Hematopoietic multipotent progenitor cell treated with erythropoietin and hydrocortisone succinate and interleukin-3 and kit ligand, for 4 days (in vitro differentiated cells): ENCODE results near the gene GPX8.
A peak's percentile ranks its signal among the peaks of the same experiment; 100 is the strongest.

ENCODE experiments used
- DNase-seq: peaks from one replicate; pipeline ENCODE4 v3.0.0-alpha.2; 2015

The GPX8 gene

DNA sequence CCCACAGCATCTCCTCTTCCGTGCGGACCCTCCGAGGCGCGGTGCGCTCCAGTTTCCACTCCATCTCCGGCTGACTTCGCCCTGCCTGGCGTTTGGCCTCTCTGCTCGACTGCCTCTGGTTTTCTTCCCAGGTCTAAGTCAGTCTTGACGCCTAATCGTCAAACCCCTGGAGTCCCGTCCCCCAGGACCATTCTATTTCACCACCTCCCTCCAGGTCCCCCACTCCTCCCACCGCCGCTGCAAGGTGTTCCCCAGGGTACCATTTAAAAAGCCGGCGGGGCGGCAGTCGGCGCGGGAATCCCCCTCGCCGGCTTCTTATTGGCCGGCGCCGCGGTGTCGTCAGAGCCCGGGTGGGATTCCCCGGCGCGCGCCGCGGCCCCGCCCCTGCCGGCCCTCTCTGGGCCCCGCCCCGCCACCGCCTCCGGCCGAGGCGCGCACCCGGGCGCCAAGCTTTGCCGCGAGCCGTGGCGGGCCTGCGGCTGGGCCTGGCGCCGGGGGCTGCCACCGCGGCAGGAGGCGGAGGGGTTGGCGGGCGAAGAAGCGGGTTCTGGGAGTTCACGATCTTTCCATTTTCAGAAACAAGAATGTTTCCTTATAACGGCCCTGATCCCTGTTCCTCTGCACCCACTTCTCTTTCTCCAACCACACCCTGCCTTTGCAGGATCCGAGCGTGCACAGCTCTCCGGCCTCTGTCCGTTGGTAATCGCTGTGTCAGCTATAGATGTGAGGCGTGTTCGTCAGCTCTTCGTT lies 13.1 kb downstream of the GPX8 start, which contains the start of gene CDC20B:
CDC20B (minus strand) TSS at position 241 of the 750 bp plus-strand sequence; CDS start at position 64, 177 bp downstream.
- peak; percentile 79 for DNase-seq

DNA sequence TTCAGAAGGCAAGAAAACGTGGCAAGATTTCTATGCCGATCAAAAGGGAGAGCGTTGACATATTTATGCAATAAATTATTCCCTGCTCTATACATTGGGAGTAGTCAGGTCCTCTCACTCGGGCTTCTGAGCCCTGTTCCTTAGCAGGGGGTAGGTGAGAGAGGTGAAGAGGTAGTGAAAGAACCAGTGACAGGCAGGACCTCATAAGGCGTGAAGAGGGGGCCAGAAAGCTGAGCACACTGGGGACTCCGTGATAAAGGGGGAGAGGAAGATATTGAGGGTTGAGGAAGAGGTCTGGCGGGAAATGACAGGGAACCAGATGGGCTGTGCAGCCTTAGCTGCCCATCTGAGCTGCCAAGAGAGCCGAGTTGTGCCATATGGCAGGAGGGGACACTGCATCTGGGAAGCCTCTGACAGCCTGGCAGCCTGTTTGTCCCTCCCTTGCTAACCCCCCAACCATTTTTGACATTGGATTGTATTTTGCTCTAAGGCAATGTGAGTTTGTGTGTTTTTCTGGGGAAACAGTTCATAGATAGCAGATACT lies 13.8 kb downstream of the GPX8 start:
- peak; percentile 23 for DNase-seq

DNA sequence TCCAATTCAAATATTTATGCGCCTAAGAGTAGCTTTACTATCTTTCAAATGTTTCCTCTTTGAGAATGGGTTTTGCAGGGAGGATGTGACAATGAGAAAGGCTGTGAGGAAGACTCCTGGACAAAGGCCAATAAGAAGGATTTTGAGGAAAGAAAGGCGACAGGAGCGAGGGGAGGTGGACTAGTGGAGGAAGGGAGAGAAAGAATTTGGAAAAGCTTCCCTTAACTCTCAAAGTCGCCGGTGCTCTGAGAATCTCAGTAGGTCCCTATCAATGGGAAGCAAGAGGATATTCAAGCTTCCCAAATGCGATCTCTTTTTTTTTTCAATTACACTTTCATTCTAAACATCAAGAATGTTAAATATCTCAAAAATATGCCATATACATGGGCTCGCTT lies 15.8 kb downstream of the GPX8 start:
- no peak for DNase-seq

DNA sequence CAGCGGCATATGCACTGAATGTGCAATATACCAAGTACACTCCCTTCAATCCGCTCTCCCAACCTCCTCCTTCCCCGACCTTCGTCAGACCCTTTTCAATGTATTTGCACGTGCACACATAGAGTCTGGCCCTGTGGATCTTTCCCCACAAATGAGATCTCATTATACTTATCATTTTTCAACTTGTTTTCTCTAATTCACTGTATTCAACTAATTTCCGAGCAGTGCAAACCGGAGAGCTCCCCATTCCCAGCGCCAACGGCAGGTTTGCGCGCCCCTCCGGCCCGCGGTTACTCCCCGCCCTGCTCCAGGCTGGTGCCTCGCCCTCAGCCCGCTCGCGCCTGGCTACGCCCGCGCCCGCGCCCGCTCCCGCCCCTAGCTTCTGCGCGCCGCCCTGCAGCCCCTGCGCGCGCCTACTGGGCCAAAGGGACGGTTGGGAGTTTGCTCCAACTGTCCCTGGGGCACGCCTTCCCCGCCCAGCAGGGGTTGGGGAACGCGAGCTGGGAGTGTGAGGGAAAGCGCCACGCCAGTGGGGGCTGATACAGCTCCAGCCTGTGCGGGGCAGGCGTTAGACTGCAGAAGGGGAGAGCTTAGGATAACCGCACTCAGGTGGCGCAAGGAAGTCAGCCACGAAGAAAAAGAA lies 16.3 kb downstream of the GPX8 start:
- peak; percentile 71 for DNase-seq

DNA sequence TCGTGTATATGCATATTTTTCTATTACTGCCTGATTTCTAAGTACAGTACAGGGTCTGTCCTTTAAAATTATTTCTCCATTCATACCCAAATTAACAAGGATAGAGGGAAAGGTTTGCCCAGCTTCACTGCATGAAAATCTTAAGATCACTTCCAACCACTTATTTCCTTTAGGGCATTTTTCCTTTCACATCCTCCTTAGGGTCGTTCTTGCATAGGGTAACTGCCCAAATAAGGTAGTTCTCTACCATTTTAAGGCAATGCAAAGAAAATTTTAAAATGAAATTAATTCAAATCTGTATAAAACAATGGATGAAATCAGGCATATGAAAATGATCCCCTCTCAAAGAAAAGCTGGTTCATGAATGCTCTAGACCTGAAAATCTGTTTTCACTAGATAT lies 17.1 kb downstream of the GPX8 start:
- no peak for DNase-seq

DNA sequence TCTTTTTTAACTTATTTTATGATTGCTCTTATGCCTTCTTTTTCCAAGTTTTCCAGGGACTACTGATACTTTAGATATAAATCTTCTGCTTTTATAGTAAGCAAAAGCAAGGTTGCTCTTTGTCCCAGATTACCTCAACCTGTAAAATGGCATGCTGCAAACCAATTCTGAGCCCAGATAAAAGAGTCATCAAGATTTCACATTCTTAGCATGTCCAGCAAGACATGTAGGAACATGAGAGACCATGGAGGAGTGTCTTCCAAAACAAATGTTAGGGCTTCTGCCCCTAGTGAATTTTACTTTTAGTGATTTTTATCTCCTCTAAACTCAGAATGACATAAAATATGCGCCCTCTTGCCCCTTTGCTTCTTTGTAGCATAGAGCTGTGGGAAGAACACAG lies 20.0 kb downstream of the GPX8 start:
- DNase-seq: no peak

DNA sequence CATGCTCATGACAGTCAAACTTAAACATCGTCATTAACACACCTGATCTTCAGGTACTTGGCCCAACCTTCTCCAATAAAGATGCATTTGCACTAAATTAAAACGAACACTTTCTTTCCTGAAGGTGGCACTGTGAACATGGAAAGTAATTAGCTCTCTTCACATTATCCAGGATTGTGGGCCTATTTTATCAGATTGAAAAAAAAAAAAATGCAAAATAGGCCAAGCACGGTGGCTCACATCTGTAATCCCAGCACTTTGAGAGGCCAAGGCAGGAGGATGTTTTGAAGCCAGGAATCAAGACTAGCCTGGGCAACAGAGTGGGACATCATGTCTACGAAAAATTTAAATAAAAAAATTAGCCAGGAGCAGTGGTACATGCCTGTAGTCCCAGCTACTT lies 27.4 kb downstream of the GPX8 start:
- DNase-seq: peak; percentile 48

DNA sequence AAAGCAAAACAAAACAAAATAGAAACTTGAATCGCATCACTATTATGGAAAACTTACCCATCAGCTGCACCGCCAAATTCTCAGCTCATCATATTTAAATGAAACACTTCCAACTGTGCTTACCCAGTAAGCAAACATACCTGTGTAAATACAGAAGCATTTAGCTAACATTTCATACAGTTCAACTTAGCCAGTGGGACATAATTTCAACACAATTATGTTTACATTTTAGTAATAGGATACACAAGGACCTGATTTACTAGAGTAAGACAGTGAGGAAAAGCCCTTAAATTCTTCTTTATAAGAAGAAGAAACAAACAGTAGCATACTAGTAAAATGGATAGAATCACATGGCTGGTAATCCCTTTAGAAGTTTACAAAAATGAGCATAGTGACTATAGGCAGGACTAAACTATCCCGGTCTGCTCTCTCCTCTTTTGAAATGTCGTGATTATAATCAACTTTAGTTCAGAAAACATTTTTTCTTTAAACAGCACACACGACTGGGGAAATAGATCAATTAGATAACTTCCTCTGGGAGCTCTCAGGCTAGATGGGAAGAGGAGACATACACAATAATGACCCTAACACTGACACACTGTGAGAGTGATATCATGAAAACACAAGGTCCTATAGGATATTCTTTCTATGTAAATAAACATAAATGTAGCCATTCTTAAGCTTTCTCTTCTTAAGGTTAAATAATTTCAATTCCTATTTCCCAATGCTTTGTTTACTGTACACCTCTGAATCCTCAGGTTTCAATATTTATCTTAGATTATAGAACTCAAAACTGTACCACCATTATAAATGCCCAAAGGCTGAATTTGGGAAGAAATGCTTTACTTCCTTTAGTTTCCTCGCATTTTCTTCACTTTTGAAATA lies 28.9 kb downstream of the GPX8 start:
- DNase-seq: no peak

DNA sequence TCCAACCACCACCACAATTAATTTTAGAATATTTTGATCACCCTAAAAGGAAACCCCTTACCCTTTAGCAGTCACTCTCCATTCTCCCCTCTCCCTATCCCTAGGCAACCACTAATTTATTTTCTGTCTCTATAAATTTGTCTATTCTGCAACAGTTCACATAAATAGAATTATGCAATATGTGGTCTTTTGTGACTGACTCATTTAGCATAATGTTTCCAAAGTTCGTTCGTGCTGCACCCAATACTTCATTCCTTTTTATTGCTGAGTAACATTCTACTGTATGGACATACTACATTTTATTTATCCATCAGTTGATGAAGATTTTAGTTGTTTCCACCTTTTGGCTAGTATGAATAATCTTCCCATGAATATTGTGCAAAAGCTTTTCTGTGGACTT lies 31.2 kb downstream of the GPX8 start:
- DNase-seq: no peak

DNA sequence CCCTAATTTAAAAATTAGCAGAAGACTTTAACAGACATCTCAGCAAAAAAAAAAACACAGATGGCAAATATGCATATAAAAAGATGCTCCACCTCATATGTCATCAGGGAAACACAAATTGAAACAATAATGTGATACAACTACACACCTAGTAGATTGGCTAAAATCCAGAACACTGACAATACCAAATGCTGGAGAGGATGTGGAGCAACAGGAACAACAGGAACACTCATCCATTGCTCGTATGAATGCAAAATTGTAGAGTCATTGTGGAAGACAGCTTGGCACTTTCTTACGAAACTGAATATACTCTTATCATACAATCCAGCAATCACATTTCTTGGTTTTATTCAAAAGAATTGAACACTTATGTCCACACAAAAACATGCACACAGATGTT lies 45.0 kb downstream of the GPX8 start:
- no peak for DNase-seq

DNA sequence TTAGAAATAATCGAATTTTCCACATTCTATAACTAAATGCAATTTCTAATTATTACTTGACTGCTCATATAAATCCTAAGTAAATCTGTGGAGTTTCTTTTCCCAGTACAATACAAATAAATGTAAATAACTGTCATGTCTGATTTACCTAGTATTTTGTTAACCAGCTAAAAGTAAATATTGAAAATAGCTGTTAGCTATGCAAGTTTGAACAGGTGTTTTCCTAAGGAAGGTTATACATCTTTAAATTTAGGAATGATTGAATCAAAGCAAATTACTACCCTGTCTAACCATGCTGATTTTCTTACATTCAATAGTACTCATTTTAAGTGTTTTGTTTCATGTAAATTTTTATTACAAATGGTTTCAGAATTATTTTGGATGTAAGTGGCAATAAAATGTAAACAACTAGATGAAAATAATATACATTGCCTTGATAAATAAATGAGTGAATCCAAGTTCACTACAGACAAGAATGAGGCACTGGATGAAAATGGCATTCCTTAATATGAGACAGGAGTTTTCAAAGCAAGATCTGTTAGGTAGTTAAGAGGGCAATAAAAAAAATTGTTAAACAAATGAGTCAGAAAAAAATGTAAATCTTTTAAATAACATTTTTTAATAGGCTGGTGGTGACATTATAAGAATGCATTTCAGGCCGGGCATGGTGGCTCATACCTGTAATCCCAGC lies 51.4 kb downstream of the GPX8 start:
- DNase-seq: no peak
